Heart left ventricle (tissue), 16 donors: Measurements from ENCODE around the gene TRIM24. TPM values are rescaled to one million over a fixed set of nuclear protein-coding genes. Genes with fewer than 3 reads are reported as not detected.
"Not testable (repeated sequence)": the region's sequence is repeated elsewhere in the genome, so short reads cannot be mapped to it uniquely, and the experiment has no call there.

Source experiments
- ATAC-seq, 4 donors: fragments of 200-7000 bp; cut with Tn5 transposase; one replicate each; pipeline ENCODE4 v1.9.1; 2020 to 2022; ENCODE audit warnings: moderate library complexity in 4 of 4, mild to moderate bottlenecking in 3 of 4, moderate number of reproducible peaks in 1 of 4
- DNase-seq, 5 donors: peaks; one replicate each; pipeline ENCODE4 v3.0.0-alpha.2; 2020
- H3K27ac ChIP-seq, 12 donors: fragments of 200-600 bp; sonication (generic) in 4 of 12; one replicate each; pipeline versions ENCODE4 v1.5.0 to v1.8.0; 2016 to 2022; ENCODE audit warnings: mild to moderate bottlenecking in 2 of 12
- H3K27me3 ChIP-seq, 9 donors: fragments of 200-600 bp; sonication (generic) in 2 of 9; one replicate each; pipeline versions ENCODE4 v1.5.1 to v1.8.0; 2016 to 2022; ENCODE audit warnings: mild to moderate bottlenecking in 3 of 9
- H3K36me3 ChIP-seq, 9 donors: fragments of 200-600 bp; sonication (generic) in 2 of 9; one replicate each; pipeline versions ENCODE4 v1.5.0 to v1.8.0; 2018 to 2022; ENCODE audit warnings: mild to moderate bottlenecking in 2 of 9
- H3K4me1 ChIP-seq, 12 donors: fragments of 200-600 bp; sonication (generic) in 4 of 12; one replicate each; pipeline versions ENCODE4 v1.5.0 to v1.8.0; 2016 to 2022; ENCODE audit warnings: mild to moderate bottlenecking in 3 of 12
- H3K4me3 ChIP-seq, 12 donors: fragments of 200-600 bp; sonication (generic) in 4 of 12; one replicate each; pipeline versions ENCODE4 v1.5.0 to v1.8.0; 2017 to 2022; ENCODE audit warnings: mild to moderate bottlenecking in 9 of 12, moderate library complexity in 4 of 12
- H3K9me3 ChIP-seq, 12 donors: fragments of 200-600 bp; sonication (generic) in 4 of 12; one replicate each; pipeline versions ENCODE4 v1.5.0 to v1.8.0; 2016 to 2022; ENCODE audit warnings: mild to moderate bottlenecking in 1 of 12
- POLR2A ChIP-seq, 2 donors: fragments of 450-650 bp; IDR thresholded peaks; one replicate each; pipeline ENCODE4 v1.6.1; 2017; ENCODE audit warnings: antibody characterized with exemption in 2 of 2, mild to moderate bottlenecking in 2 of 2, moderate library complexity in 2 of 2
- WGBS, 4 donors: extraction: QIAGEN DNeasy Blood & Tissue Kit in 2 of 4; methylation state at CpG; one replicate each; pipeline versions ENCODE4 v1.1.5 to v1.1.7; 2013 to 2018; 5-methylcytosine and 5-hydroxymethylcytosine counted together
- intact Hi-C, 10 donors: fragments of 100-400 bp; cut with DNase I; formaldehyde crosslinking; loops; one replicate each; pipeline versions ENCODE4 v1.11.1 to v1.14.2; 2022
- polyA plus RNA-seq, 2 donors: library from polyadenylated mRNA; stranded (reverse); fragments of 200-250 nt; gene quantifications; one replicate each; pipeline ENCODE4 v1.2.3, GENCODE V29; 2013
- total RNA-seq, 9 donors: library from RNA; depleted of rRNA in 2 of 9; stranded (reverse); fragments of >200 nt in 2 of 9; fragmentation: NEBNext Ultra II Directional in 3 of 9; extraction: Animal tissue kit (Norgen Biotek cat#: 25700) in 3 of 9; gene quantifications; one replicate each; pipeline versions ENCODE4 v1.1.0 to v1.2.4, GENCODE V29; 2016 to 2023
- TF ChIP-seq, protein P1 (sequence below), 12 donors: fragments of 200-600 bp; sonication (generic) in 4 of 12; IDR thresholded peaks; one replicate each; pipeline versions ENCODE4 v1.5.0 to v1.8.0; 2018 to 2022; ENCODE audit warnings: antibody characterized with exemption in 12 of 12, mild to moderate bottlenecking in 5 of 12
- donor health status: ischemic (EF 13 %, LVEDD 7.1; RV severe dilation, severe dysfunction).
- donor health status: healthy with polysubstance abuse.
- donor health status: DM: no; HTN: yes; CAD: no.
- donor health status: DM: no; HTN: no; CAD: no.
- donor health status: ischemic (EF 25% LVEDD 6.9; RV normal size, moderate dysfunction).
- donor health status: ischemic (EF 25% LVEDD 5.7; RV mildly dilated, moderate dysfunction).
- donor health status: healthy.
- donor health status: DM: yes; HTN: yes; CAD: no.
- donor health status: ischemic (EF 35%, LVEDD 5.7; RV mildly dilated, moderate dysfunction).
- donor health status: nonischemic (EF 11% LVEDD 7.7; RV severe dilation, severe dysfunction).
- donor health status: DM: yes; HTN: yes; CAD: no.
- donor health status: PGD.
- donor health status: ischemic (EF 29% LVEDD 5.4; RV normal size, mild dysfunction).
- donor health status: nonischemic (EF 23%, LVEDD 6.1; RV moderate dilation, normal function).

The TRIM24 gene
- total and polyA plus RNA-seq, 11 donors = 9.0 to 27.2 (median 16.8) TPM

DNA sequence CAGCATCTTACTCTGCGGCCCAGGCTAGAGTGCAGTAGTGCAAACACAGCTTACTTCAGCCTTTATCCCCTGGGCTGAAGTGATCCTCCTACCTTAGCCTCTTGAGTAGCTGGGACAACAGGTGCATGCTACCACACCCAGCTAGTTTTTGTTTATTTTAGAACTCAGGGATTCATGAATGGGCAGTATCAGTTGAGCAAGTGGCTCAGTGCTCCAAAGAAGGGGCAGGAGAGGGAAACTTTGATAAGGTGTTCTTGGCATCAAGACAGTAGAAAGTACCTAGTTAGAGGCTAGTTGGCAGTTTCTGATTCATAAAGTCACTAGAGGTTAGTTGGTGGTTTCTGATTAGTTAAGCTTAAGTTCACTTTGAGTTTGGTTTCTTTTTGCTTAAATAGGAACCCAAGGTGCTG lies 18.4 kb downstream of the TRIM24 start:
- intact Hi-C loops = no loop called here
- DNase-seq (no peak), ATAC-seq (peak in 2 of 4 donors; percentile 45 to 62)
- no peaks in the 10 kb centered on the region for H3K36me3 ChIP-seq
- H3K27me3 ChIP-seq = no peaks in the 10 kb centered on the region
- peaks cover 0 to 41% (median 19%) of the 10 kb centered on the region in 12 donors for H3K4me1 ChIP-seq
- 68 to 96% (median 92%) methylated on average over 1 of the region's 1 CpG for WGBS, 4 donors
- TF ChIP-seq, protein P1, sequence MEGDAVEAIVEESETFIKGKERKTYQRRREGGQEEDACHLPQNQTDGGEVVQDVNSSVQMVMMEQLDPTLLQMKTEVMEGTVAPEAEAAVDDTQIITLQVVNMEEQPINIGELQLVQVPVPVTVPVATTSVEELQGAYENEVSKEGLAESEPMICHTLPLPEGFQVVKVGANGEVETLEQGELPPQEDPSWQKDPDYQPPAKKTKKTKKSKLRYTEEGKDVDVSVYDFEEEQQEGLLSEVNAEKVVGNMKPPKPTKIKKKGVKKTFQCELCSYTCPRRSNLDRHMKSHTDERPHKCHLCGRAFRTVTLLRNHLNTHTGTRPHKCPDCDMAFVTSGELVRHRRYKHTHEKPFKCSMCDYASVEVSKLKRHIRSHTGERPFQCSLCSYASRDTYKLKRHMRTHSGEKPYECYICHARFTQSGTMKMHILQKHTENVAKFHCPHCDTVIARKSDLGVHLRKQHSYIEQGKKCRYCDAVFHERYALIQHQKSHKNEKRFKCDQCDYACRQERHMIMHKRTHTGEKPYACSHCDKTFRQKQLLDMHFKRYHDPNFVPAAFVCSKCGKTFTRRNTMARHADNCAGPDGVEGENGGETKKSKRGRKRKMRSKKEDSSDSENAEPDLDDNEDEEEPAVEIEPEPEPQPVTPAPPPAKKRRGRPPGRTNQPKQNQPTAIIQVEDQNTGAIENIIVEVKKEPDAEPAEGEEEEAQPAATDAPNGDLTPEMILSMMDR (IDR thresholded peaks at IDR 0.05) = no peak
- no peak for TF ChIP-seq POLR2A (IDR thresholded peaks at IDR 0.05)
- H3K4me3 ChIP-seq = no peak overlapping the region
- H3K9me3 ChIP-seq = no peaks in the 10 kb centered on the region
- H3K27ac ChIP-seq = no peak overlapping the region

DNA sequence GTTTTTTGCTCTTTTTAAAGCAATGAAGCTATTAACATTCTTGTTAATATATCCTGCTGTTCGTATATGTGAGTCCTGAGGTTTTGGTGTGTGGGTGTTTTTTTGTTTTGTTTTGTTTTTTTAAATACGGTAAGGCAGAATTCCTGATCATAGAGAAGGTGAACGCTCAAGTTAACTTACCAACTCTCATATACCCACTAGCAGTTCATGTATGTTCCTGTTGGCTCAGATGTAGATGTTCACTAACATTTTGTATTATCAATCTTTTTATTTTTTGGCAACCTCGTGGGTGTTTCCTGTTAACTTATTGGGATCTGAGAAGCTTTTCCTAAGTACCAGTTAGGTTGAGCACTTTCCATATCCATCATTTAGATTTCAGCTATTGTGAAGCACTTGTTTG lies 20.5 kb downstream of the TRIM24 start:
- DNase-seq (no peak), ATAC-seq (no peak)
- Histone ChIP-seq H3K36me3 (no peaks in the 10 kb centered on the region), H3K4me1 (peaks cover 0 to 31% (median 10%) of the 10 kb centered on the region in 12 donors), H3K9me3 (peaks cover 0 to 3% (median 0%) of the 10 kb centered on the region in 12 donors), H3K27me3 (no peaks in the 10 kb centered on the region), H3K4me3 (no peak overlapping the region), H3K27ac (no peak overlapping the region)
- TF ChIP-seq, protein P1 (IDR thresholded peaks at IDR 0.05) = no peak
- no peak for TF ChIP-seq POLR2A (IDR thresholded peaks at IDR 0.05)
- 59 to 66% (median 63%) methylated on average over 4 of the region's 4 CpGs for WGBS, 4 donors
- intact Hi-C loops = no loop called here

DNA sequence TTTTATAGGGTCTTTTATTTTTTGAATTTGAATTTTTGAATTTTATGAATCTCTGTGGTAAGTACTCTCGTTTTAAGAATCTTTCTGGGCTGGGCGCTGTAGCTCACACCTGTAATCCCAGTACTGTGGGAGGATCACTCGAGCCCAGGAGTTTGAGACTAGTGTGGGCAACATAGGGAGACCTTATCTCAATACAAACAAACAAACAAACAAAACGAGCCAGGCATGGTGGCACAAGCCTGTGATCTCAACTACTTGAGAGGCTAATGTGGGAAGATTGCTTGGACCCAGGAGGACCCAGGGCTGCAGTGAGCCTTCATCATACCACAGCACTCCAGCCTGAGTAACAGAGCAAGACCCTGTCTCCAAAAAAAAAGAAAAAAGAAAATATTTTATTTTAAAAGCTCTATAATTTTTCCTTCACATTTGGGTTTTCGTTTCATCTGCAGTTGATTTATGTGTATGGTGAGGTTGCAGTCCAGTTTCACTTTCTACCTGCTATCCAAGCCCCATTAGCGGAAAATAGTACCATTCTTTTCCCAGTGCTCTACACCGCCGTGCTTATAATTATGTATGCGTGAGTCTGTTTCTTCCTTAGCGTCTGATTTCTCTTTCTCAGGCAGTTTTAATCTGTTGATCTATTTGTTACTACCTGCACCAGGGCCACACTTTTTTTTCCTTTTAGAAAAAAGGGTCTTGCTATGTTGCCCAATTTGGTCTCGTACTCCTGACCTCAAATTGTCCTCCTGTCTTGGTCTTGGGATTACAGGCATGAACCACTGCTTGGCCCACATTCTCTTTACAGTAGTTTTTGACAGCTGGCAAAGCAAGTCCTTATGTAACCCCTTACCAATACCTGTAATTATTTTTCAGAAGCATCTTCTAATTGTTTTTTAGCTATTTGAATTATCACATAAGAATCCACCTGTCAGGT lies 21.7 kb downstream of the TRIM24 start:
- Histone ChIP-seq H3K4me1 (peaks cover 0 to 29% (median 9%) of the 10 kb centered on the region in 12 donors), H3K9me3 (peaks cover 0 to 13% (median 0%) of the 10 kb centered on the region in 12 donors), H3K27me3 (no peaks in the 10 kb centered on the region), H3K36me3 (no peaks in the 10 kb centered on the region), H3K27ac (no peak overlapping the region), H3K4me3 (no peak overlapping the region)
- intact Hi-C loops = no loop called here
- 85 to 89% (median 86%) methylated on average over 11 of the region's 11 CpGs for WGBS, 4 donors
- DNase-seq = no peak
- no peak for ATAC-seq
- TF ChIP-seq, protein P1 (IDR thresholded peaks at IDR 0.05) = no peak
- no peak for TF ChIP-seq POLR2A (IDR thresholded peaks at IDR 0.05)

DNA sequence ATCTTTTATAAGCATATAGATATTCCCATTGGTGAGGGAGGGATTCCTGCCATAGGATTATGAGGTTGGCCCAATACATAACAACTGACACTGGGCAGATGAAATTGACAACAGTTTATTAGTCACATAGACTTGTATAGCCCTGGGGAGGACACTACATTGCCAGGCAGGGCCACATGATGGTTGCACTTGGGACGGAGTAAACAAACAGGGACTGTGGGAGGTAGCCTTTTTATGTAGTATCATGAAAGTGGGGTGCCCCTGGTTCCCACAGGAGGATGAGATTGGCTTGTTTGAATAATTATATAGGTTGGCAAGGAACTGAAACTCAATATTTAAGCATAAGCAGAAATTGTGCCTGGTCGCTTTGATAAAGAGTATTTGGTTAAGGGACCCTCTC lies 23.5 kb downstream of the TRIM24 start:
- no peak overlapping the region for H3K4me3 ChIP-seq
- intact Hi-C loops = no loop called here
- ATAC-seq (no peak), DNase-seq (no peak)
- H3K36me3 ChIP-seq = no peaks in the 10 kb centered on the region
- WGBS, 4 donors = 89 to 98% (median 90%) methylated on average over 2 of the region's 2 CpGs
- H3K9me3 ChIP-seq = peaks cover 0 to 13% (median 0%) of the 10 kb centered on the region in 12 donors
- H3K27me3 ChIP-seq = no peaks in the 10 kb centered on the region
- no peak overlapping the region for H3K27ac ChIP-seq
- peaks cover 0 to 26% (median 4%) of the 10 kb centered on the region in 12 donors for H3K4me1 ChIP-seq
- TF ChIP-seq, protein P1 (IDR thresholded peaks at IDR 0.05) = no peak
- no peak for TF ChIP-seq POLR2A (IDR thresholded peaks at IDR 0.05)

DNA sequence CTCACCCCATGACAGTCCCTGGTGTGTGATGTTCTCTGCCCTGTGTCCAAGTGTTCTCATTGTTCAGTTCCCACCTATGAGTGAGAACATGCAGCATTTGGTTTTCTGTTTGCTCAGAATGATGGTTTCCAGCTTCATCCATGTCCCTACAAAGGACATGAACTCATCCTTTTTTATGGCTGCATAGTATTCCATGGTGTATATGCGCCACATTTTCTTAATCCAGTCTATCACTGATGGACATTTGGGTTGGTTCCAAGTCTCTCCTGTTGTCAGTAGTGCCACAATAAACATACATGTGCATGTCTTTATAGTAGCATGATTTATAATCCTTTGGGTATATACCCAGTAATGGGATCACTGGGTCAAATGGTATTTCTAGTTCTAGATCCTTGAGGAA lies 25.4 kb downstream of the TRIM24 start:
- H3K27me3 ChIP-seq, H3K4me3 ChIP-seq, intact Hi-C loops, ATAC-seq, DNase-seq, H3K36me3 ChIP-seq, H3K27ac ChIP-seq: not testable (repeated sequence)
- peaks cover 0 to 18% (median 0%) of the 10 kb centered on the region in 12 donors for H3K4me1 ChIP-seq
- 93 to 100% (median 96%) methylated on average over 1 of the region's 1 CpG for WGBS, 4 donors
- H3K9me3 ChIP-seq = peaks cover 0 to 16% (median 0%) of the 10 kb centered on the region in 12 donors

DNA sequence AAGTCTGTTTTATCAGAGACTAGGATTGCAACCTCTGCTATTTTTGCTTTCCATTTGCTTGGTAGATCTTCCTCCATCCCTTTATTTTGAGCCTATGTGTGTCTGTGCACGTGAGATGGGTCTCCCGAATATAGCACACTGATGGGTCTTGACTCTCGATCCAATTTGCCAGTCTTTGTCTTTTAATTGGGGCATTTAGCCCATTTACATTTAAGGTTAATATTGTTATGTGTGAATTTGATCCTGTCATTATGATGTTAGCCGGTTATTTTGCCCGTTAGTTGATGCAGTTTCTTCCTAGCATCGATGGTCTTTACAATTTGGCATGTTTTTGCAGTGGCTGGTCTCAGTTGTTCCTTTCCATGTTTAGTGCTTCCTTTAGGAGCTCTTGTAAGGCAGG lies 29.1 kb downstream of the TRIM24 start:
- H3K36me3 ChIP-seq, DNase-seq, ATAC-seq, H3K4me3 ChIP-seq, intact Hi-C loops, H3K27me3 ChIP-seq, H3K27ac ChIP-seq: not testable (repeated sequence)
- H3K9me3 ChIP-seq = peaks cover 0 to 22% (median 0%) of the 10 kb centered on the region in 12 donors
- 90 to 98% (median 92%) methylated on average over 6 of the region's 6 CpGs for WGBS, 4 donors
- peaks cover 0 to 22% (median 0%) of the 10 kb centered on the region in 12 donors for H3K4me1 ChIP-seq
